Measurements from ENCODE around the gene MYT1.
"Not testable (repeated sequence)": the region's sequence is repeated elsewhere in the genome, so short reads cannot be mapped to it uniquely, and the experiment has no call there.

The MYT1 gene

GRCh38 chr20:64185276-64185900 is 21.1 kb downstream of the MYT1 start:
- TF ChIP-seq CTCF (conservative IDR thresholded peaks at IDR 0.05) (no peak), ZFX (IDR thresholded peaks at IDR 0.05) (no peak)
- no peak overlapping the region for H3K27ac ChIP-seq

- no peak overlapping the region for H3K27ac ChIP-seq
- TF ChIP-seq ZFX (IDR thresholded peaks at IDR 0.05), result no peak
- TF ChIP-seq CTCF (conservative IDR thresholded peaks at IDR 0.05), result no peak
These were observed 21.9 kb downstream of the MYT1 start for GRCh38 chr20:64186071-64186598.

- H3K27ac ChIP-seq, result not testable (repeated sequence)
These were observed 23.0 kb downstream of the MYT1 start for GRCh38 chr20:64187213-64187612.

GRCh38 chr20:64188091-64188490 is 23.8 kb downstream of the MYT1 start:
- no peak overlapping the region for H3K27ac ChIP-seq
- TF ChIP-seq ZFX (IDR thresholded peaks at IDR 0.05) (no peak), CTCF (conservative IDR thresholded peaks at IDR 0.05) (no peak)

- no peak overlapping the region for H3K27ac ChIP-seq
- no peak for TF ChIP-seq ZFX (IDR thresholded peaks at IDR 0.05)
- no peak for TF ChIP-seq CTCF (conservative IDR thresholded peaks at IDR 0.05)
These were observed 24.7 kb downstream of the MYT1 start for GRCh38 chr20:64188682-64189529.

- no peak overlapping the region for H3K27ac ChIP-seq
- no peak for TF ChIP-seq ZFX (IDR thresholded peaks at IDR 0.05)
- TF ChIP-seq CTCF (conservative IDR thresholded peaks at IDR 0.05), result no peak
These were observed 25.3 kb downstream of the MYT1 start for GRCh38 chr20:64189530-64189966.

- H3K27ac ChIP-seq, result no peak overlapping the region
- TF ChIP-seq ZFX (IDR thresholded peaks at IDR 0.05) (no peak), CTCF (conservative IDR thresholded peaks at IDR 0.05) (no peak)
These were observed 25.7 kb downstream of the MYT1 start for GRCh38 chr20:64189986-64190385.
